IPS DF 6.9 (cell line): ENCODE data around the gene SP2.

ENCODE experiments used
- DNase-seq: peaks from one replicate; pipeline ENCODE4 v3.0.0-alpha.2; 2013; ENCODE audit warnings: low read depth, low spot score
- H3K27ac ChIP-seq: one replicate; pipeline ENCODE4 v1.5.1; 2013; ENCODE audit warnings: low read length, control low read depth
- H3K27me3 ChIP-seq: 2 replicates; pipeline ENCODE4 v1.6.1; 2013; ENCODE audit warnings: mild to moderate bottlenecking, low read length; ENCODE audit not compliant: control insufficient read depth, insufficient read depth
- H3K36me3 ChIP-seq: 2 replicates; pipeline ENCODE4 v1.6.1; 2013; ENCODE audit warnings: low read length; ENCODE audit not compliant: control insufficient read depth, insufficient read depth
- H3K4me1 ChIP-seq: 2 replicates; pipeline ENCODE4 v1.6.1; 2013; ENCODE audit warnings: low read length; ENCODE audit not compliant: control insufficient read depth, insufficient read depth
- H3K4me3 ChIP-seq: 2 replicates; pipeline ENCODE4 v1.5.1; 2013; ENCODE audit warnings: mild to moderate bottlenecking, low read length
- H3K9me3 ChIP-seq: 2 replicates; pipeline ENCODE4 v1.6.1; 2013; ENCODE audit warnings: low read length, inconsistent platforms; ENCODE audit not compliant: control insufficient read depth, insufficient read depth
- WGBS: extraction: QIAGEN DNeasy Blood & Tissue Kit; methylation state at CpG from one replicate; pipeline ENCODE4 v1.1.7; 2013; ENCODE audit warnings: mixed read lengths, missing lambda C conversion rate; ENCODE audit not compliant: insufficient read length, insufficient coverage; 5-methylcytosine and 5-hydroxymethylcytosine counted together

Gene SP2

DNA sequence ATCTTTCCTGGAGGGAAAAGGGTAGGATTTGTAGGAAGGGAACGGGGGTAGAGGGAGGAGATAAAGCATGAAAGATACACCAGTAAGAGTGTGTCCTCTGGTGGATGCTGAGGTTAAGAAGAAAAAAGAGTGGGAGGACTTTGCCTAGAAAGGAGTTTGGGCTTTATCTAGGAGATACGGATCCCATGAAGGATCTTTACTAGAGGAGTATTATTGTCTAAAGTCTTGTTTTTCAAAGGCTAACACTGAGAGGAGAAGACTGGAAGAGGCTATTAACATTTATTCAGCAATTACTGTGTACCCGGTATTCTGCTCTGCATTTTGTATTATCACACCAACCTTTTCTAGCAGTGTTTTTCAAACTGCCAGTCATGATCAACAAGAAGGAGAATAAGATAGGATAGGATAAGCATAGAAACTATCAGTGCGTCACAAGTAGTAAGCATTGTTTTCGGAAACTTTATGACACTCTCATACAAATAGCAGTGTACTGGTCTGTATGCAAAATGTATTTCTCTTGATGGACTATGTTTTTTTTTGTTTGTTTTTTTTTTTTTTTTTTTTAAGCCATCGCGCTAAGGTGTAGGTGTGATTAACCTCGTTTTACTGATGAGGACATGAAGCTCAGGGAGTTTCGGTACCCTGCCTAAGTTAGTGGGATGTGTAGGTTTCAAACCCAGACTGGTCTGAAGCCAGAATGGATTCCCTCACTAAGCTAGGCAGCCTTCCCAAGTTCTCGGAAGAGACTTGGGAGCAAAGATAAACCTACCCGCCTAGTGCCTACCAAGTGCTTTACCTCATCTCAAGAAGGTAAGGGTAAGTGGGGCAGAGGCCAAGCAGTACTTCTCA lies 1.3 kb upstream of the SP2 start:
- no peak overlapping the region for H3K27ac ChIP-seq
- H3K36me3 ChIP-seq: no peaks in the 10 kb centered on the region
- WGBS: 100% methylated on average over 1 of the region's 11 CpGs
- H3K27me3 ChIP-seq: no peaks in the 10 kb centered on the region
- peak overlapping the region; percentile 86; the same call in 1 of the 2 replicates for H3K4me3 ChIP-seq
- no peaks in the 10 kb centered on the region for H3K9me3 ChIP-seq
- no peaks in the 10 kb centered on the region for H3K4me1 ChIP-seq
- no peak for DNase-seq

DNA sequence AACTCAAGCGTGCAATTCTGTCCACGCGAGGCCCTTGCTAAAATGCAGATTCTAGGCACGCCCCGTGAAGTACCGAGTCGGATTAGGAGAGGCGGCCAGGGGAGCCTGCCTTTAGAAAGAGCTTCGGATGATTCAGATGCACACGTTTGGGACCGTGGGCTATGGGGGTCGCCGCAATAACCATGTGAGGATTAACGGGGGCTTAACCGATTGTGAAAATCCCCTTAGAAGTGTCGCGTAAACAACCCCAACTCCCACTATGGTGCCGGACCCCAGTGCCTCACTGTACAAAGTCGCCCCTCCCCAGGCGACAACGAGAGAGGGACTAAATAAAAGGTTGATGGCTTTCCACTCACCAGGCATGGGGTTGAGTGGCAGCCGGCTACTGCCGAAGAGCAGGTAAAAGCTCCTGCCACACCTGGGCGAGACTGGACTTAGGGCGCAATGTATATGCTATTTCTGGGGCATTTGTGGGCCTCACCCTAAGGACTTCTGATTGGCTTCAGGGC lies 635 bp upstream of the SP2 start:
- no peaks in the 10 kb centered on the region for H3K4me1 ChIP-seq
- no peaks in the 10 kb centered on the region for H3K27me3 ChIP-seq
- no peaks in the 10 kb centered on the region for H3K36me3 ChIP-seq
- H3K27ac ChIP-seq: no peak overlapping the region
- peak overlapping the region; percentile 86; the same call in 1 of the 2 replicates for H3K4me3 ChIP-seq
- no peaks in the 10 kb centered on the region for H3K9me3 ChIP-seq
- no peak for DNase-seq
- no CpG with 5 or more reads among the region's 25 CpGs for WGBS

DNA sequence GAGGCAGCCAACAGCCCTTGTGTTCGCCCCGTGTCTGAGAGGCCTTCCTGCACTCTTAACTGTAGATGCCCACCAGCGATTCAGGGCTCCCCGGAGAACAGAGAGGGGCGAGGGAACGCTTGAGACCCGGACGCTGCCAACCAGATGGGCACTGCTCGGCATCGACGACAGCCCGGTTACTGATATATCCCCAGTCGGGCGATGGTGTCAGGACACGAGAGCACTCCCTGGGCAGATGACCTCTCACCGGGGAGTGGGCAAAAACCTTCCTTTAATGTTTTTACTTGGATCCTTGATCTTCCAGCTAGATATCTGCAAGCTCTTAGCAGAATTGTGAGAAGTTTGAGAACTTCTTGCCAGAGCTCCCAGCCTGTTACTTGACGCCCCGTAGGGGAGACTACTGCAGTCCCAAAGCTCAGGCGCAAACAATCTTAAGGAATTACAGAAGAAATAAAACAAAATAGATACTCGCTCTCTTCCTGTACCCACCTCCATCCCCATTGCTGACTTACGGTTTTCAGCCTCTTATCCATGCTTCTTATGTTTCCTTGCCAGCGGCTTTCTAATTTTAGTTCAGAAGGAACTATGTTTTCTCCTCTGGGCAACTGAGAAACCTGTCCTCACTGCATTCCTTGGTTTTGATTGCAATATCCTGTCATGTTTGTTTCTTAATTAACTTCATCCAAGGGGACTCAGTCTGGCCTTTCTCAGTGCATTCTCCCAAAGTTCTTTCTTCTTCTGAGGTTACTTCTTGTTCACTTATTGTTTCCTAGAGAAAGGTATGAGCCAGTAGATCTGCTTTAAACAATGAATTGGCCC lies 845 bp downstream of the SP2 start:
- H3K36me3 ChIP-seq: no peaks in the 10 kb centered on the region
- no peak overlapping the region for H3K27ac ChIP-seq
- no peaks in the 10 kb centered on the region for H3K9me3 ChIP-seq
- DNase-seq: no peak
- peak overlapping the region; percentile 82 for H3K4me3 ChIP-seq
- H3K27me3 ChIP-seq: no peaks in the 10 kb centered on the region
- WGBS: no CpG with 5 or more reads among the region's 22 CpGs
- peaks cover 3% of the 10 kb centered on the region for H3K4me1 ChIP-seq

DNA sequence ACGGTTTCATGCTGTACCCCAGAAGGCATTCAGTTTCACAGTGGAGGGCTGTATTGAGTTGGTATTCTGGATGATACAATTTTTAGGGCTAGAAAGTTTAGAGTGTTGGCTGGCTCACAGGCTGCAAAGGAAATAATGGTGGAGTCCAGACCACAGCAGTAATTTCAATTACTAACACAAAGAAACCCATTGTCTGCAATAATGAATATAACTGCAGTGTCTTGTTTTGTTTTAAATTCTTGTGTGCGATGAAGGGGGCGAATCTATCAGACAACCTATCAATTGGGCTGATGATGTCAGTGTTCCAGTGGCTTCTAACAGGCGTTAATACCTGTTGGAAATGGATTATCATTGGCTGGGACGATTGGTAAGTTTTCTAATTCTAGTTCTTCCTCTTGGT lies 1.5 kb downstream of the SP2 start:
- H3K4me3 ChIP-seq: no peak overlapping the region
- WGBS: no CpG with 5 or more reads among the region's 5 CpGs
- H3K27ac ChIP-seq: no peak overlapping the region
- H3K4me1 ChIP-seq: peaks cover 5% of the 10 kb centered on the region
- DNase-seq: no peak
- H3K27me3 ChIP-seq: no peaks in the 10 kb centered on the region
- H3K9me3 ChIP-seq: no peaks in the 10 kb centered on the region
- H3K36me3 ChIP-seq: no peaks in the 10 kb centered on the region

GRCh38 chr17:47898241-47898640 lies 2.2 kb downstream of the SP2 start:
- H3K9me3 ChIP-seq: no peaks in the 10 kb centered on the region
- no peak overlapping the region for H3K4me3 ChIP-seq
- DNase-seq: no peak
- peaks cover 5% of the 10 kb centered on the region for H3K4me1 ChIP-seq
- no peak overlapping the region for H3K27ac ChIP-seq
- no peaks in the 10 kb centered on the region for H3K36me3 ChIP-seq
- H3K27me3 ChIP-seq: no peaks in the 10 kb centered on the region

GRCh38 chr17:47899643-47900042 lies 3.6 kb downstream of the SP2 start:
- no peak for DNase-seq
- Histone ChIP-seq H3K4me3 (no peak overlapping the region), H3K4me1 (peaks cover 5% of the 10 kb centered on the region), H3K27me3 (no peaks in the 10 kb centered on the region), H3K36me3 (no peaks in the 10 kb centered on the region), H3K27ac (no peak overlapping the region), H3K9me3 (no peaks in the 10 kb centered on the region)
- no CpG with 5 or more reads among the region's 5 CpGs for WGBS

DNA sequence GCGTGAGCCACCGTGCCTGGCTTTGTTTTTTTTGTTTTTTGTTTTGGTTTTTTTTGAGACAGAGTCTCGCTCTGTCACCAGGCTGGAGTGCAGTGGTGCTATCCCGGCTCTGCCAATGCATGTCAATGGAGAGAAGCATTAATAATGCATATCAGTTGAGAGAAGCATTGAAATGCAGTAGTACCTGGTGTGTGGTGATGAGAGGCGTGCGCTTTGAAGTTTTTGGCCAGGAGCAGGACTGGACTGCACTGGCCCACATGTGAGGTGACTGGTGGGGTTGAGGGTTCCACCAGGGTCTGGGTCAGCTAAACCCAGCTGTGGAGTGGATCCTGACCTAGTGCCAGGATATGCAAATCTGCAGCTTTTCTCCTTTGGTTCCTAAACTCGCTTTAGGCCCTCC lies 5.4 kb downstream of the SP2 start:
- no peak for DNase-seq
- Histone ChIP-seq H3K36me3 (no peaks in the 10 kb centered on the region), H3K4me1 (peaks cover 5% of the 10 kb centered on the region), H3K27me3 (no peaks in the 10 kb centered on the region), H3K9me3 (no peaks in the 10 kb centered on the region), H3K4me3 (no peak overlapping the region), H3K27ac (no peak overlapping the region)
- no CpG with 5 or more reads among the region's 7 CpGs for WGBS

GRCh38 chr17:47902039-47902744 lies 6.2 kb downstream of the SP2 start:
- H3K27me3 ChIP-seq: no peaks in the 10 kb centered on the region
- no peaks in the 10 kb centered on the region; the same call in 1 of the 2 replicates for H3K36me3 ChIP-seq
- no peaks in the 10 kb centered on the region for H3K9me3 ChIP-seq
- no peak overlapping the region for H3K27ac ChIP-seq
- WGBS: no CpG with 5 or more reads among the region's 4 CpGs
- no peak overlapping the region for H3K4me3 ChIP-seq
- DNase-seq: peak; percentile 35
- H3K4me1 ChIP-seq: peaks cover 7% of the 10 kb centered on the region

DNA sequence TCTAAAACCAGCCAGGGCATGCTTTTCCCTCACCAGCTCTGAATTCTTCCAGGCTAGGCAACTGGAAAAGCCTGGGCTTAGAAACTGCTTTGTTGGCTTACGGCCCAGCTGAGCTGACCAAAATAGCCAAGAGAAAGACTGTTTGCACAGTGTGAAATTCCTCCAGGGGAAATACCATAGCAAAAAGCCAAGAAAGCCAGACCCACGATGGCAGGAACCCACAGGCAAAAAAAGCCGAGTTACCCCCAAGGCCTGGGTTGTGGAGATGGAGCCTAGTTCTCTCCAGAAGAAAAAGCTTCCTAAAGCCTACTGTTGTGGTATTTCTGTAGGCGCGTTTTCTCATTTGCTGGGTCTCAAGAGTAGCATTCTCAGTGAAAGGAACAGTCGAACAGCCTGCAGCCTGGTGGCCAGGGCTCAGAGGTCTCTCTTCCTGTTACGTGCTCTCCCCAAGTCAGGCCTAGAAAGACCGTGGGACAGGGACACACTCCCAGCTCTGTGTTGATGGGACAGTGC lies 9.2 kb downstream of the SP2 start:
- Histone ChIP-seq H3K27ac (no peak overlapping the region), H3K4me3 (no peak overlapping the region), H3K9me3 (no peaks in the 10 kb centered on the region), H3K36me3 (no peaks in the 10 kb centered on the region; the same call in 1 of the 2 replicates), H3K27me3 (no peaks in the 10 kb centered on the region), H3K4me1 (peaks cover 7% of the 10 kb centered on the region)
- no CpG with 5 or more reads among the region's 8 CpGs for whole genome bisulfite sequencing
- DNase-seq: no peak

- no CpG with 5 or more reads among the region's 3 CpGs for WGBS
- Histone ChIP-seq H3K36me3 (no peaks in the 10 kb centered on the region; the same call in 1 of the 2 replicates), H3K9me3 (no peaks in the 10 kb centered on the region), H3K4me3 (no peak overlapping the region), H3K27me3 (no peaks in the 10 kb centered on the region), H3K4me1 (peaks cover 5% of the 10 kb centered on the region), H3K27ac (no peak overlapping the region)
- no peak for DNase-seq
These were observed 10.4 kb downstream of the SP2 start for GRCh38 chr17:47906443-47906842.
